Hematopoietic multipotent progenitor cell treated with erythropoietin and hydrocortisone succinate and interleukin-3 and kit ligand, for 4 days (in vitro differentiated cells): Measurements from ENCODE around the gene LRRK1.

ENCODE experiments used
- DNase-seq: peaks from one replicate; pipeline ENCODE4 v3.0.0-alpha.2; 2015

LRRK1 gene, protein sequence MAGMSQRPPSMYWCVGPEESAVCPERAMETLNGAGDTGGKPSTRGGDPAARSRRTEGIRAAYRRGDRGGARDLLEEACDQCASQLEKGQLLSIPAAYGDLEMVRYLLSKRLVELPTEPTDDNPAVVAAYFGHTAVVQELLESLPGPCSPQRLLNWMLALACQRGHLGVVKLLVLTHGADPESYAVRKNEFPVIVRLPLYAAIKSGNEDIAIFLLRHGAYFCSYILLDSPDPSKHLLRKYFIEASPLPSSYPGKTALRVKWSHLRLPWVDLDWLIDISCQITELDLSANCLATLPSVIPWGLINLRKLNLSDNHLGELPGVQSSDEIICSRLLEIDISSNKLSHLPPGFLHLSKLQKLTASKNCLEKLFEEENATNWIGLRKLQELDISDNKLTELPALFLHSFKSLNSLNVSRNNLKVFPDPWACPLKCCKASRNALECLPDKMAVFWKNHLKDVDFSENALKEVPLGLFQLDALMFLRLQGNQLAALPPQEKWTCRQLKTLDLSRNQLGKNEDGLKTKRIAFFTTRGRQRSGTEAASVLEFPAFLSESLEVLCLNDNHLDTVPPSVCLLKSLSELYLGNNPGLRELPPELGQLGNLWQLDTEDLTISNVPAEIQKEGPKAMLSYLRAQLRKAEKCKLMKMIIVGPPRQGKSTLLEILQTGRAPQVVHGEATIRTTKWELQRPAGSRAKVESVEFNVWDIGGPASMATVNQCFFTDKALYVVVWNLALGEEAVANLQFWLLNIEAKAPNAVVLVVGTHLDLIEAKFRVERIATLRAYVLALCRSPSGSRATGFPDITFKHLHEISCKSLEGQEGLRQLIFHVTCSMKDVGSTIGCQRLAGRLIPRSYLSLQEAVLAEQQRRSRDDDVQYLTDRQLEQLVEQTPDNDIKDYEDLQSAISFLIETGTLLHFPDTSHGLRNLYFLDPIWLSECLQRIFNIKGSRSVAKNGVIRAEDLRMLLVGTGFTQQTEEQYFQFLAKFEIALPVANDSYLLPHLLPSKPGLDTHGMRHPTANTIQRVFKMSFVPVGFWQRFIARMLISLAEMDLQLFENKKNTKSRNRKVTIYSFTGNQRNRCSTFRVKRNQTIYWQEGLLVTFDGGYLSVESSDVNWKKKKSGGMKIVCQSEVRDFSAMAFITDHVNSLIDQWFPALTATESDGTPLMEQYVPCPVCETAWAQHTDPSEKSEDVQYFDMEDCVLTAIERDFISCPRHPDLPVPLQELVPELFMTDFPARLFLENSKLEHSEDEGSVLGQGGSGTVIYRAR (N-terminal part only)

DNA sequence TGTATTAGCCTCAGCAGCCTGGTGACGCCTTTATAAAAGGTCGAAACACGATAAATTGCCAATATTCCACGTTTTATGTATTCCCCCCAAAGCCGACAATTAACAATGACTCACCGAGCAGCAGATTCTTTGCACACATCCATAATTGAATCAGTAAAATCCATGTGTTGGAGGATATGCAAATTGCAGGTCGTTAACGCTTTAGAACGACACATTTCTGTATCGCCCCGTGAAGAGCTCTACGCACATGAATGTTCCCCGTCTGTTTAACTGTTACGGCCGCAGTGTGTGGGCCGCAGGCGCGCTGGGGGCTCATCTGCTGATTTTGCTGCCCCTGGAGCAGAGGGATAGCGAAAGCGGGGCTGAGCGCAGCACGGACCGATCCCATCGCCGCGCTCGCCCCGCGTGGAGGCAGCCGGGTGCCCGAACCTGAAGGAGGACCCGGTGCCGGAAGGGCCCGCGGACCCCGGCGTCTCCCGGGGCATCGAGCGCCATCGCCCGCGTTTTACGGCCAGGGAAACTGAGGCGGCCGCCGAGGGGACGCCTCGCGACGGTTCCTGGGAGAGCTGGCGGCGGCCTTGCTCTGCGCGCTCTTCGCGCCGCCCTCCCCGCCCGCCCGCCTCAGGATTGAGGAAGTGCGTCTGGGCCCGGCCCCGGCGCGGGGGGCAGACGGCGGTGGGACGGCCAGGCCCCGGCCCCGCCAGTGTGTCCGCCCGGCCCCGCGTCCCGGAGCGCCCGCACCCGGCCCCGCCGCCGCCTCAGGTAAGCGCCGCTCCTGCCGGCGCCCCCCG, at the start of gene LRRK1:
Gene LRRK1 (plus strand): TSS at position 668 of the 791 bp plus-strand sequence. CDS start 5,276 bp downstream, outside the sequence.
- peak; percentile 80 for DNase-seq

DNA sequence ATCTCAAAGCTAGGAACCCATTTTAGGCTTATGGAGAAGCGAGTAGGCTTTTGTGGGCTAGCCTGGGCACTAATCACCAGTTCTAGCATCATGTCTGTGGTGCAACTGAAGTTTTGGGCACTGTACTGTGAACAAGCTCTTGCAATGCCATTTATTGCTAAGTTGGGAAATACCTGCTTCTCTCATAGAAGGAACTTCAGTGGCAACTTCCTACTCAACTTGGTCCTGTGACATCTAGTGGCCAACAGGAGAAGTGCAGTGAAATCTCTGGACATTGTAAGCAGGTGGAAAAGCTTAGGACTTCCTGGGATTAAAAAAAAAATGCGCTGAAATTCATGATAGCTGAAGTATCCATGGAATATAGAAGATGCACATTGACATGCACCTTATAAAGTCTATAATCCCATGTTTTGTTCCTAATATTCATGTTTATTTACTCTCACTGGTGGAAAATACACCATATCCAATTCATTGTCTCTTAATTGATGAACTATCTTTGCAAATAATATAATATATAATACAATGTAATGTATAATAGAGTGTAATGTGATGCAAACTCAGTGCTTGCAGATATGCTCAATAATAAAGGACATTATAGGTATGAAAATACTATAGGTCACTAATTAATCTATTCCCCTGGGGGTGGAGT, 46.0 kb upstream of the LRRK1 start:
- peak; percentile 87 for DNase-seq

DNA sequence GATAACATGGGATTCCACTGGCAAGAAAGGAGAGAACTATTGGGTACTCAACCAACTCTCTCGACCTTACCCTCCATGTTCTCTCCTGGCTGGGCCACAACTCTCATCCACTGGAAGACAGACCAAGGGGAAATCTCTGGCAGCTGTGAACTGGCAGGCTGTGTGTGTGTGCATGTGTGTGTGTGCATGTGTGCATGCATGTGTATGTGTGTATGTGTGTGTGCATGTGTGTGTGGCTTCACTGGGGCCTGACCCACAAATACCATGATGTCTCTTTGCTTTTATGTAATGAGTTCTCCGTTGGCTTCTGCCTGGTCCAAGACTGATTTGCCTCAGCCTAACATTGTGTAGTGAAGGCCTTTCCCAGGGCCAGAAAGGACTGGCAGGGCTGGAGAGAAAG, 43.7 kb upstream of the LRRK1 start:
- DNase-seq = no peak

GRCh38 chr15:100875976-100876375, 43.2 kb upstream of the LRRK1 start:
- no peak for DNase-seq

DNA sequence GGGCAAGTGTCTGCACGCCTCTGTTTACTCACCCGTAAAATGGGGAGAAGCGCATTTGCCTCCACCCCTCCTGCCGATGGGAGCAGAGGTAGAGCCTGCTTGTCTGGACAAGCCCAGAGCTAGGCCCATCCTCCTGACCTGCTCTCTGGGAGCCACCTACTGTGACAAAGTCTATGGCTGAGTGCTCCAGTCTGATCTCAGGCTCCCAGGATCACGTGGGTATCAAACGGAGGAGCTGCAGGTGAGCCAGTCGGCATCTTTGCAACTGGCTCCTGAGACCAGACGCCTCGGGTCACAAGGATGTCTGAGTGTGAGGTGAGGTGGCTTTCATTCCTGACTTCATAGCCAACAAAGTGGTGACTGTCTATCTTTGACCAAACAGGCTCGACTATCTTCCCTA, 41.6 kb upstream of the LRRK1 start:
- no peak for DNase-seq

DNA sequence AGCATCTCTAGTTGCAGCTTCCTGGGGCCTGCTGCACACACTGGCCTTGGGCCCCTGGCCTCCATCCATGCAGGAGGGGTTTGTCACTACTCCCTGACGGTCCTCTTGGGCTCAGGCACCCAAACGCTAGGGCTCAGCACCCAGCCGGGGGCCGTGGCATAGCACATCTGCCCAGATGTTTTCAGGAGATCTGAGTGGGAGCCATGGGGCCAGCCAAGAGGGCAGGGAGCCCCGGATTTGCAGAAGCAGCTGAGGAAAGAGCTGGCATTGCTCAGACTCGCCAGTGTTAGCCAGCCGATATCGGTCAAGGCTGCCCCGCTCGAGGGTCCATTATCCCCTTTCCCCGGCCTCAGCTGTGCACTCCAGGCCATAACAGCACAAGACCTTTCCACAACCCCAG, 41.0 kb upstream of the LRRK1 start:
- DNase-seq = no peak

DNA sequence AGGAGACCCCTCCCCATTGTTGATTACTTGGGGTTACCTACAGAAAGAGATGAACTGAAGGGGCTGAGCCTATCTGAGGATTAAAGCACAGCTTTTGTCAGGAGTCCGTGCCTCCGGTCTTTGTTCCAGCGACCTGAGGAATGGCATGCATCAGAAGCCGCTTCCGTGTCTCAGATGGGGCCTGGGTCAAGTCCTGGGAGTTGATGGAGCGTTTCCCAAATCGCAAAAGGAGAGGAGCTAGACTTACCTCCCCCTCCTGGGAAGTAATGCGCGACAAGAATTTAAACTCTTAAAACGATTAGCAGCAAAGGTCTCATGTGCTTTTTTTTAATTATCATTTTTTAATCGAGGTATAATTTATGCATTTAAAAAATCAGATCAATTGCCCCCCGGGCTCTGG, 40.5 kb upstream of the LRRK1 start:
- DNase-seq = no peak

- DNase-seq = no peak
Observed at GRCh38 chr15:100879061-100879463, 40.1 kb upstream of the LRRK1 start.

DNA sequence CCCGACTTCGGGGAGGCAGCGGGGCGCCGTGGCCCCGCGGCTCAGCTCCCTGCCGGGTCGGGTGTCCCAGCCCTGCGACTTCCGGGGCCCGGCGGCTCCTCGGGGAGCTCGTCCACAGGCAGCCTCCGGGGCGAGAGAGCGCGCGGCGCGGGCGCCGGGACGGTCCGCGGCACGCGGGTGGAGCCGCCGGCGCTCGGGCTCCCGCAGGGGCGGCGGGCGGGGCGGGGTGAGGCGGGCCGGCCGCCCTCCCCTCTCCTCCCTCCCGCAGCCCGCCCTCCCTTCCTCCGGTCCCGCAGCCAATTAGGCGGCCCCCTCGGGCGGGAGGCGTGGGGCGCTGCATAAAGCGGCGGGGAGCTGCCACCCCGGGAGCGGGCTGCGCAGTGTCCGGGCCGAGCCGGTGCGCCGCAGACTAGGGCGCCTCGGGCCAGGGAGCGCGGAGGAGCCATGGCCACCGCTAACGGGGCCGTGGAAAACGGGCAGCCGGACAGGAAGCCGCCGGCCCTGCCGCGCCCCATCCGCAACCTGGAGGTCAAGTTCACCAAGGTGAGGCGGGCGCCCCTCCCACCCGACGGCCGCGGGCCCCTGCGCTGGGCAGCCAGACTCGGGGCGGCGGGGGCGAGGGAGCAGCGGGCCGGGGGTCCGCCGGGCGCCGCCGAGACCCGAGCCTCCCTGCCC, 39.6 kb upstream of the LRRK1 start, which contains the start of gene ALDH1A3:
Gene ALDH1A3 (plus strand): TSS at position 368 of the 675 bp plus-strand sequence. CDS start 77 bp downstream, at position 445.
- peak; percentile 30 for DNase-seq

DNA sequence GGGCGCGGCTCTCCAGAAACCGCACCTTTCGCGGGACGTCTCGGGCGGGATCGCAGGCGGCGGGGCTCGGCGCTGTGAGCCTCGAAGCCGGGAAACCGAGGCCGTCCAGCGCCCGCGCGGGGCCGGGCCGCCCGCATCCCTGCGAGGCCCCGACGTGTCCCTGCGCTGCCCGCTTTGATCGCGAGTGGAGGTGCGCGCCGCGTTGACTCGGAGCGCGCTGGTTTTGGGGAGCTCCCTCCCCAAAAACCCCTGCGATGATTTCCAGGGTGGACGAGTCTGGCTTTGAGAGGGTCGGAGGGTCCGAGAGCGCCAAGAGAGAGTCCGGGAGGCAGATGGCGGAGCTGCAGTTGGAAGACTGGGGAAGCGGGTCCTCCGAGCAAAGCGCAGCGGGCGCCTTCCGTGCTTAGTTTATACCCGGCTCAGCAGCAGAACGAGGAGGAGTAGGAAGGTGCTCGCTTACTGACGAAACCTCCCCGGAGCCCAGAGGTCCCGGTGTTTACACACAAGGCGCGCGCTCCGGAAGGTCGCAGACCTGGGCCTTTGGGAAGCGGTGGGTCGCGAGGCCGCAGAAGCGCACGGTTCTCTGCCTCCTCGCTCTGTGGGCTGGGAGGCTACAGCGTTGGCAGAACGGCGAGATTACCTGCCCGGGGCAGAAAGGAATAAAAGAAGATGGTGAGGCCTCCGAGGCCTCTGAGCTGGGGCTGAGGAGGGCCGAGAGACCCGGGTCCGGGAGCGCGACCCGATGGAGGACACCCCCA, 38.8 kb upstream of the LRRK1 start:
- peak; percentile 13 for DNase-seq

- no peak for DNase-seq
Observed at GRCh38 chr15:100880897-100881242, 38.3 kb upstream of the LRRK1 start.

DNA sequence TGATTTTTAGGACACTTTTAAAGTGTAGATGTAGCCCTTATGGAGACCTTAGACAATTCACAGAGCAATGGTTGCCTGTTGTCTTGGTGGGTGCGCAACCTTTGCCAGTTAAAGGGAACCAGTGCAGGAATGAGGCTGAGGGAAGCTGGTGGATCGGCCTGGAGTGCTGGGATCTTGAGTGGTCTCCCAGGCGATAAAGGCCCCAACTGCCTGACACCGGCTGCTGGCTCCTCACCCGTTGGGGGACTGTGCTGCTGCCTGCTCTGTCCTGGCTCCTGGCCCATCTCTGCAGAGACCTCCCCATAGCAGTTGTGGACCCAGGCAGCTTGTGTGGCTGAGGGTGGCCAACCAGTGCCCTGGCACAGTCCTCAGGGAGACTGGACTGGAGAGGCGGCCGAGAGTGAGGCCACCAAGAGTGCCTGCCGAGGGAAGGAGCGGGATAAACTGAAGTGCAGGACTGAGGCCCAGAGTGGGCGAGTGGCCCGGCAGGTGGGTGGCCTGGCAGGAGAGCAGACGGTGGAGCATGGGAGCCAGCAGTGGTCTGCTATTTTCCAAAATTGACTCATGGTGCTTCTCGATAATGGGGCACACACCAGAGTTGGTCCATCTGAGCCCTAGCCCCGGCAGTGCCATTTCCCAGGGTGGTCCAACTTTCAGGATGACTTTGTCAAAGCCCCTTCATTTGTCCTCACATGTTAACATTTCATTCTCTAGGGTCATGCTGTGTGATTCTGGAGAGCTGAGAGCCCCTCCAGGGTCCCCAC, 37.4 kb upstream of the LRRK1 start:
- no peak for DNase-seq

DNA sequence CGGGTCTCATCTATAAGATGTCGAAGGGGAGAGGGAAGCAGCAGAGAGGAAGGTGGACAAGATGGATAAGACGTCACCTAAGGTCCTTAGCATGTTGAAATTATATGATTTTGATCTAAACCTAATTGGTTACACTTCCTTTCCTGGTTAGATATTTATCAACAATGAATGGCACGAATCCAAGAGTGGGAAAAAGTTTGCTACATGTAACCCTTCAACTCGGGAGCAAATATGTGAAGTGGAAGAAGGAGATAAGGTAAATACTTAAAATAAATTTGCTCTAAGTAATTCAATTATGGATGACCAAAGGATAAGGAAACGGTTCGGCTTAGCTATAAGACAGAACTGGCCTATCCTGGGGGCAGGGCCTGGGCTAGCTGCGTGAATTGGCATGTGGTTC, 34.0 kb upstream of the LRRK1 start:
- no peak for DNase-seq

GRCh38 chr15:100885811-100886210, 33.3 kb upstream of the LRRK1 start:
- DNase-seq = no peak

GRCh38 chr15:100887211-100887913, 31.8 kb upstream of the LRRK1 start:
- DNase-seq = no peak

- DNase-seq = no peak
Observed at GRCh38 chr15:100889385-100890050, 29.6 kb upstream of the LRRK1 start.

DNA sequence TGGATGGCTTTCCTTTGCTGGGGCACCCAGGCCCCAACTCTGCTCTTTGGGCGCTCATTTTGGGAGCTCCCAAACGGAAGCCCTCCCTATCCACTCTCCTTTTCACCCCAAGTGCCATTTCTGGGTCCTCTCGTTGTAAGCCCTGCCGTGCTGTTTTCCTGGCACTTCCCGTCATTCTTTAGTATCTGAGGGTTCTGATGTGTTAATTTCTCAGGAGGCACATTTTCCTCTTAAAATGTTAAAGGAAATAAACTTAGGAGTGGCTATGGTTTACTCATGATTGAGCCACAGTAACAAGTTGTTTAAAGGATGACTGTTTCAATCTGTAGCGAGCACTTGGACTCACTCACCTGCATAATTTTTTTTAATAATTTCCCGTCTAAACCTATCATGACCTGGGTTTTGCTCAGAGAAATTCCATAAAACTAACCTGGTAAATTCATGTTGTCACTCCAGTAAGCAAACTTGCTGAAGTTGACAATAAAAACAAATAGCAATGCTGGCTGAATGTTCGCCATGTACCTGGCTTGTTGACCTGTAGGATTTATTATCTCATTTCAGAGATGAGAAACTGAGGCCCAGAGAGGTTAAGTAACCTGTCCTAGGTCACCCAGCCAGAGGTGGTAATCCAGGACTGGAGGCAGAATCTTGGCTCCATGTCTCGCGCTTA, 29.0 kb upstream of the LRRK1 start:
- no peak for DNase-seq

- DNase-seq = no peak
Observed at GRCh38 chr15:100890850-100891249, 28.3 kb upstream of the LRRK1 start.
